ENCODE data around the gene NOTCH3.

NOTCH3 gene

DNA sequence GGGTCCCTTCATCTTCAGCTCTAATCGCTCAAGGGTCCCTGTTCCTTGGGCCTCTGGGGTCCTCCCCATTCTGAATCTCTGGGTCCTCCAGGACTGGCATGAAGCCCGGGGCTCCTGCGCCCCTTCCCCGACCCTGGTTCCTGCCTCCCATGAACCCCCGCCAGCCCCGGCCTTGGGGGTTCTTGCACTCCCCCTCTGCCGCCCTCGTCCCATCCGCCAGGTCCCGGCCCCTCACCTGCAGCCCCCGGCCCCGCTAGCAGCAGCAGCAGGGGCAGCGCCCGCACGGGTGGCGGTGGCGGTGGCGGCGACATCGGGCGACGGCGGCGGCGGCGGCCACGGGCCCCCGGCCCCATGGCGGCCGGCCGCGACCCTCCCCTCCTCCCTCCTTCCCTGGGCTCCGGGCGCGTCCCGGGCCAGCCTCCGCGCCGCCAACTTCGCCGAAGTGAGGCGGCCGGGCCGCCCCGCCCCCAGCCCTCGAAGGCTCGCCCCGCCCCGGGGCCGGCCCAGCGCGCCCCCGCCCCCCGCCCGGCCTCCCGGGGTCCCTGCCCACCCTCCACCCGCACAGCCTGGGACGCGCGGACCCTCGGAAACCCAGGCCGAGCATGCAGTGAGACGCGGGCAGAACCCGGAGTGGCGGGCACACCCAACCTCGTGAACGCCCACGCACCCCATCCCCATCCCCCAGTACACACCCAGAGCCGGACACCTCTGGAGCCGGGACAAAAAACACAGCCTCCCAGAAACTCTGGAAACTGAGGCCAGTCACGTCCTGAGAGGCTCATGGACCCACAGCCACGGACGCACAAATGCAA lies at the start of gene NOTCH3:
Gene NOTCH3 (minus strand): TSS at position 443 of the 812 bp plus-strand sequence. CDS start 90 bp downstream, at position 353.
- peak; percentile 73 for DNase-seq (ENCODE audit: low spot score)

DNA sequence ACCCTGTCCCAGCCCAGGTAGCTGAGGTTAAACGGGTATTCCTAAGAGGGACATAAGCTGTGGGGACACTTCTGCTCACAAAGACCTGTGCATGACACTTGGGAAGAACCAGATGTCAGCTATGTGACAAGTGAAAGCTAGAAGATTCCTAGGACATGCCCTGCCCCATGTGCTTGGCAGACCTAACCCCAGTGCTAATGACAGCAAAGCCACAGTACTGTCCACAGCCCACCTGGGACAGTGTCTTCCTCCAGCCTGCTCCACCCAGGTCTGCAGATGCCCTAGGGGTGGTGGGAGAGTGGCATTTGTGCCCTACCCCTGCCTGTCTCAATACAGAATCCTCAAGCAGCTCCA lies 49.8 kb upstream of the NOTCH3 start:
- DNase-seq (ENCODE audit: low spot score), result no peak

DNA sequence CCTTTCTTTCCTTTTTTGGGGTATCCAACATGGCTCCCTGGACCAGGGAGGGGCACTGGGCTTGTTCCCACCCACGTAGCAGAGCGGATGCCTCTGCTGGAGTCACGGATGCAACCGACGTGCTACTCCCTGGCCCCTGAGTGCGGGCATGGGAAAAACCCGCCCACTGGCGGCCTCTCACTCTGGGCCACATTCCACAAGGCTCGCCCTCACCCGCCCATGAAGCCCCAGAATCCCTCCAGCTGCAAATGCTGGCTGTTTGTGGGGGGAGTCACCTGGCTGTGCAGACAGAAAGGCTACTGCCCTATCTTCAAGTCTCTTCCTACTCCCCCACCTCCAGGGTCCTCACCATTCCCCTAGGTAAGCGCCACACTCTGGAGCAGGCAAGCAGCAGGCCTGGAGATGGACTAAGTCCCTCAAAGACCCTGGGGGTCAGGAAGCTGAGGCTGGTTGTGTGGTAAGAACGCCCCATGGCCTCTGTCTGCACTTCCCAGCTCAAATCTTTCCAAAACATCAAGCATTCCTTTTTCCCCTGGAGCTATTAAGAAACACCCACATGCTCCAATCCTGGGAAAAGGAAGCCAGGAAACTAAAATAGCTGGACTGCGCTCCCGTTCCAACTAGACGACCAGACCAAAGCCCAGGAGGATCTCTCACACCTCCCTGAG lies 49.3 kb upstream of the NOTCH3 start:
- DNase-seq (ENCODE audit: low spot score), result peak; percentile 96

DNA sequence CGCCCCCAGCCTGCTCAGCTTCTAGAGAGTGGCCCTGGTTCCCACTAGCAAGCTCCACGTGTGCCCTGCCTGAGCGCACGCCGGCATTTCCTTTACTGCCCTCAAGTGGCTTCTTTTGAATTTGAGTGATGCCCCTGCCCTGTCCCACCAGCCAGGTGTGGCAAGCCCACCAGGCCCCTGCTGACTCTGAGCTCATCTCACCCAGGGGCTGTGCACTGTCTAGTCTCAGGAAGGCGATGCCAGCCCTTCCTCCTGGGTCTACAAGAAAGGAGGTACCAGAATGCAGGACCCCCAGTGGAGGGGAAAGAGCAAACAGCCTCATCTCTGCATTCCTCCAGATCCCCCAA lies 48.7 kb upstream of the NOTCH3 start:
- no peak for DNase-seq (ENCODE audit: low spot score)

DNA sequence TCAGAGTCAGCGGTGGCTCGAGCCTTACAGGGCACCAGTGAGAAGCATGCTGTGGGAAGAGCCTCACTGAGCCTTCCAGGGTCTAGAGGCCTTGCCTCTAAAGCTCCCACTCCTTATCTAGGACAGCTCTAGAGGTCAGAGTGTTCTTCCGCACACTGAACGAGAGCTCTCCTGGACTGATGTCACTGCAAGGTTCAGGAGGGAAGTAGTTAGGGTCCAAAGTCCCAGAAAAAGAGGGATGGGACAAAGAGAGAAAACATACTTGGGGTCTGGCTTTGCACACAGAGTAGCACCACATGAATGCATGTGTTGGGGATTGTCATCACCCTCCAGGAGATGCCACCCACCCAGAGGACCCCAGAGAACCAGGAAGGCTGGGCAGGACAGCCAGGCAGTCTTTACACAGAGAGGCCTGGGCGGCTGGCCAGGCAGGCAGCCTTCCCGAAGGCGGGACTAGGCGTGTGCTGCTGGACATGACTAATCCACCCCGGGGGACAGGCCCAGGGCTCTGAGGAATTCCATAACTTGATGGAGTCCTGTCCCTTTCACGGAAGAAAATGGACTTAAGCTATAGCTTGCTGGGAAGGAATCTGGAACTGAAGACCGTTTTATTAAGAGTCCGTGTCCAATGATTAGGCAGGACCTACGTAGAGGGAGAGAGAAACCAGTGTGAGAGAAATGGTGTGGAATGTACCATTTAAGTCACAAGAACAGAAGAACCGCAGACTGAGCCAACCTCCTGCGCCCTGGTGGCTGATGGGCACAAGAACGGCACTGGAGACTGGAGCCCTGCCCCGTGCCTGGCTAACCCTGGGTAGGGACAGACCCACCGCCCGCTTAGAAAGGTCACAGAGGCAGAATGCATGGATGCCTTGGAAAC lies 48.1 kb upstream of the NOTCH3 start:
- DNase-seq (ENCODE audit: low spot score), result peak; percentile 95

DNA sequence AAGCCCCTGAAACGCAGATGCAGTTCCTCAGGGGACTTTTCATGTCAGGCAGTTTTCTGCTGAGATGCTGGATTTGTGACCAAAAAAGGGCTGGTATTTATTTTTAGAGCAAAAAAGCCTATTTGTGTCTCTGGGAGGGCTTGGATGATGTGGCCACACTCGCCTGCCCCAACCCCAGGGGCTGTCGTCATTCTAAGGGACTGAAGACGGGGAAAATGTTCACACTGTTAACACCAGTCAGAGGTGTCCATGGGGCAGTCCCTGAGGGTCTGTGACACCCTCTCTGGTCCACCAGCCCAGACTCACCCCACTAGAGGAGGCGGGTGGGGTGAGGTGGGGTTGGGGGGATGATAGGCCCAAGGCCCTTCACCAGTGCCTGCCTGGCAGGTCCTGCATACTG lies 47.3 kb upstream of the NOTCH3 start:
- DNase-seq (ENCODE audit: low spot score), result peak; percentile 91

DNA sequence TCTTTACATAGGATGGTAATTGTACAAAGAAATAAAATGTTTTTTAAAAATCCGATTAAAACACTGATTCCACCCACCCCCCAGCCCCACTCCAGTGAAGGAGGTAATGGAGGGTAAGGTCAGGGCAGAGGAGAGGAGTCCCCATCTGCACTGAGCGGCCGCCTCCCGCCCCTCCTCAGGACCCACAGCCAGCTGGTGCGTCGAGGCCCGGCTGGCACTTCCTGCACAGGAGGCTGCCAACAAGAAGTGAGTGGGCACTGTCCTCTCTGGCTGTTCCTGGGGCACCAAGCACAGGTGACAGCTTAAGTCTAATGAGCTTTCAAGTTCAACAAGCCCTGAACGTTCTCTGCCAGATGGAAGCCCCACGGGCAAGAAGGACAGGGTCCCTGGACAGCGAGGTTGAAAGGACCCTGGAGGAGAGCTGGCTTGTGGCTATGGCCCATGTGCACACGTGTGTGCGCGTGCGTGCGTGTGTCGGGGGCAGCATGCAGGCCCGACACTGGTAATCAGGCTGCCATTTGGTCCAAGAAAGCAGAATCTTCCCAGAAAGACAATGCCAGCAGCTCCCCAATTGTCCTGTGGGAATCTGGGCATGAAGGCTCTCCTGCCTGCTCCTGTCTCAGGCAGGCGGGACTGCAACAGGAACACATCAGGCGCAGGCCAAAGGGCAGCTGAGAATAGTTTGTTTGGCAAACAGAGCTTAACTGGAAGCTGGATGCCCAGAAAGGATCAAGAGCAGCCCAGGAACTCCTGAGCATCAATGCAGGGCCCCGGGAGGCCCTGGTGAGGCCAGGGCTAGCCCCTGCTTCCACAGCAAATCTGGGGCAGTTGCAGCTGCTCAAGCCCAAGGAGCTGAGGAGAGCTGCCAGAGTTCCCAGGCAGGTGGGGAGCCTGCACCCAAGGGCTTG lies 46.6 kb upstream of the NOTCH3 start:
- DNase-seq (ENCODE audit: low spot score), result peak; percentile 59

DNA sequence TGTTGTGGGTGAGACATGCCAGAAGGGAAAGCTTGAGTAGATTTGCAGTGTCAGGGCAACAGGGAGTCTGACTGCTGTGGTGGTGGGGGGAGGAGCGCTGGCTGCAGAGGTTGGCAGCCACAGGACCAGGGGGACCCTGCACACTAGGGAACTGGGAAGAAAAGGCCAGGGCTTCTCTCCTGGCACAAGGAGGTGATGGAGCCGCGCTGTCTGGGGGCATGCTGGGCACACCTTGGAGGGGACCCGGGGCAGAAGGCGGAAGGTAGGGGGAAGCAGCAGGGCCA lies 45.3 kb upstream of the NOTCH3 start:
- DNase-seq (ENCODE audit: low spot score), result peak; percentile 55

DNA sequence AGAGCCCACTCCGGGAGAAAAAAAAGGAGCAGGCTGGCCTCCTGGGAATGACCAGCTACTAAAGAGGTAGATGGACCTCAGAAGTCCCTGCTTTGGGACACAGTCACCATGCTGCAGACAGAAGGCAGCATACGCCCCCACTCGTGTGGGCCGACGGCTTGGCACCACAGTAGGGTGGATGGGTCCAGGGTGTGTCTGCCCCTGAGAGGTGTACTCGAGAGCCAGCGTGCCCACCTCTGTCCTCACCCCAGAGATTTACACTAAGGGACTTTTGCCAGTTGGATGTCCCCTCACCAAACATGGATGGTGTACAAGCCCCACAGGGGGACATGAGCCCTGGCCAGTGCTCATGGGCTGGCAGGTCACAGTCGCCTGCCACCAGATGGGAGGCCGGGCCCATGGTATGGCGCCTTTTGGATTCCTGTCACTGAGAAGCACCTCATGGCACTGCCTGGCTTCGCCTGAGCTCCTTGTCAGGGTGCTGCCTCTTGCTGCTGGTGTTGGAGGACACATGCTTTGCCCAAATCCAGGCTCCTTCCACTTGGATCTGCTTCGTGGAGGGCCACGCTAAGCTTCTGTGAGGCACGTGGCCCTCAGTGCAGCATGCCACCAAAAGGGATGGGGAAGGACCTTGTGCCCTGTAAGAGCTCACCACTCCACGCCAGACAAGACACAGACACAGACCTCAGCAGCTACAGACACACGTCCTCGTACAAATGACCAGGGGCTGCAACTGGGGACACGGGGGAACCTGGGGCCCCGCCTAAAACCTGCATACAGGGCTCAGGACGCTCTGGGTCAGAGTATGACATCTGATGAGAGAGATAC lies 44.8 kb upstream of the NOTCH3 start:
- no peak for DNase-seq (ENCODE audit: low spot score)

DNA sequence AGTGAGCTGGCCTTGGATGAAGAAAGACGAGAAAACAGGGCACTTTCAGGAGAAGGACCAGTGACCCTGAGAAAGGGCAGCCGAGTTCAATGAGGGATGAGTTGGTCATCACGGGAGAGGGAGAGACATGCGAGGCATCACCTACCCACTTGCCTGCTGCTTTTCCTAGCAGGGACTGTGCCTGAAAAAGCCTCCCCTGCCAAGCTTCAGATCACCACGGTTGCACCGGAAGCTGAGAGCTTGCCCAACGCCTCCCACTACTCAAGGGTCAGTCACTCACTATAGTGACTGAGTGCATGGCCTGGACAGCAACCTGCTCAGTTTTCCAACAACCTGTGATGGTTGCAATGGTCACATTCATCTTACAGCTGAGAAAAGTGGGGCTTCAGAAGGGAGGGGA lies 44.0 kb upstream of the NOTCH3 start:
- DNase-seq (ENCODE audit: low spot score), result no peak

DNA sequence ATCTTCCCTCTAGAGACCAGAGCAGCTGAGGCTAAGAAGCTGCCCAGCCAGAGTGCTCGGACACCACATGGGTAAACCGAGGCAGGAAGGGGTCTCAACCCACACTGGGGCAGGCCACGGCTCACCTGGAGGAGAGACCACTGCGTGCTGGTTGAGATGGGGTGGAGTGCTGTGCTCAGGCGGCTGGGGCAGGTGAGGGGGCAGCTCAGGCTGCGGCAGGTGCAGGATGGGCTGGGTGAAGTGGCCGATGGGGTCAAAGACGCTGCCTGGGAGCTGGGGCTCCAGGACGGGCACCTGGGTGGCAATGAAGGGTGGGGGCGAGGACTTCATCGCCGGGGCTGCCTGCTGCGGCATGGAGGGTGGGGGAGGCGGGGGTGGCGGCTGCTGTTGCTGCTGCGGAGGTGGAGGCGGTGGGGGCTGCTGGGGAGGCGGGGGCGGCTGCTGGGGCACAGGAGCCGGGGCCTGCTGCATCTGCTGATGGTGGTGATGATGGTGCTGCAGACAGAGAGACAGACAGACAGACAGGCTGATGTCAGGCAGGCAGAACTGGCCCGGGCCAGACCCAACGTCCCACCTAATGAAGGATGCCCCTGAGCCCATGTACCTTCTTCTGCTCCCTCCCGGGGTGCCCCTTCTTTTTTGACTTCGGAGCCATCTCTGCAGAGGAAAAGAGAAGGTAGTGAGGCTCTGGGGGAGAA lies 43.5 kb upstream of the NOTCH3 start:
- DNase-seq (ENCODE audit: low spot score), result no peak

DNA sequence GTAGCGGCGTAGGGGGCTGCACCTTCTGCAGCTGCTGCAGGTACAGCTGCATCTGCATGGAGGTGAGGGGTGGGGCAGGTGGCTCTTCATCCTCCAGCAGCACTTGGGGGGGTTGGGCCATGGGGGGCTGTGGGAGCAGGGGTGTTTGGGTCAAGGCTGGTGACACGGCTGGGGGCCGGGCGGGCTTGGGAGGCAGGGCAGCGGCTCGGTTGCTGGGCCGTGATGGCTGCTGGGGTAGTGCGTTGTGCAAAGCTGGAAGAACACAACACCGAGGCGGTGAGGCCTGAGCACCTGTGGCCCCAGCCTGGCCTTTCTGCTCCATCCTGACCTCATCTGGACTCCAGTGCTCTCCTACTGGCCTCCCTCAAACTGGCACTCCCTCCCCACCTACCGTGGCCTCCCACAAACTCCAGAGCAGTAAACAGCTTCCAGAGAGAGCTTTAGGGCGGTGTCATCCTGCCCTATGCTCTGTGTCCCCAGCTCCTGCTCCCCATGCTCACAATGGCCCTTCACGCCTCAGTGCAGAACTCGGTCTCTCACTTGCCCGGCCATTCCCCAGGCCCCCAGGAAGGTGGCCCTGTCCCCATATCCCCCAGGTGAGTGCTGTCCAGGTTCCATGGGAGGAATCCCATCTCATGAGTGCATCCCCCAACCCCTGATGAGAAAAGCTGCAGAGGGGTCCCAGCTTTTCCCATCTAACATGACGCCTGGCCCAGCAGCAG lies 42.6 kb upstream of the NOTCH3 start:
- no peak for DNase-seq (ENCODE audit: low spot score)

DNA sequence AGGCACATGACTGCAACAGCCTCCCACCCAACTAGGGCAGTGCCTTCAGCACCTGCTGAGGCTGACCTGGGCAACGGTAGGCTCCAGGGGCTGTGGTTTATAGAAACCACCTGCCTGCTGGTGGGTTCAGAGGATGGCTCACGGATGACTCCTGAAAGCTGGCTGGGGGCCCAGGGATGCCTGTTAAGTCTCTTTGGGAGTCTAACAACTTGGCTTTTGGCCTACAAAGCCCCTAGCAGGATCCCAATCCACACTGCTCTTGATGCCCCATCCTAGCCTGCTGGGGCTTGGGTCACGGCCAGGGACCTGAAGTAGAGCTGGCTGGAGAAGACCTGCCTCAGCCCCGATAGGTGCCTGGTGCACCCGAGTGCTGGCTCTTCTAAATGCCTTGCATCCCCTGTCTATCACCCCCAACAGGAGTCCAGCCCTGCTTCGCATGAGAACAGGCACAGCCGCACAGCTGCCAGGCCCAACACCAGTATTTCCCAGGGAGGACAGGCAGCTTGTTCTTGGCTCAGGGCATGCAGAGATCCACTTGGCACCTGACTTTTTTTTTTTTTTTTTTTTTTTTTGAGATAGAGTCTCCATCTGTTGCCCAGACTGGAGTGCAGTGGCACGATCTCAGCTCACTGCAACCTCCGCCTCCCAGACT lies 40.6 kb upstream of the NOTCH3 start:
- DNase-seq (ENCODE audit: low spot score), result no peak

DNA sequence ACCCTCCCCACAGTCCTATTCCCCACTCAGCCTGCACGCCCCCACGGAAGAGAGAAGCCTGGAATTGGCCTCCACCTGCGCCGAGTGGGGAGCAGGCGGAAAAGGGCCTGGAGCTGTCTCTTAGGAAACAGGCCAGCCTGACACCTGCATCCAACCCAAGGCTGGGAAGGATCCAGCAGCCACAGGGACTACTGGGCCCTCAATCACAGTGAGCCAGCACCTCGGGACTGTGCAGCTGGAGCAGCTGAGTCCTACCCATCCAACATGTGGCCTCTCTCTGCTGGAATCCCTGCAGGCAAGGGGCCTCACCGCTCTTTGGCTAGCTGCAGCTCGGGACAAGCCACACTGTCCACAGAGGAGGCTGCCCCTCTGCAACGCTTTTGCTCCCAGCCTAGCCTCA lies 39.7 kb upstream of the NOTCH3 start:
- DNase-seq (ENCODE audit: low spot score), result no peak

DNA sequence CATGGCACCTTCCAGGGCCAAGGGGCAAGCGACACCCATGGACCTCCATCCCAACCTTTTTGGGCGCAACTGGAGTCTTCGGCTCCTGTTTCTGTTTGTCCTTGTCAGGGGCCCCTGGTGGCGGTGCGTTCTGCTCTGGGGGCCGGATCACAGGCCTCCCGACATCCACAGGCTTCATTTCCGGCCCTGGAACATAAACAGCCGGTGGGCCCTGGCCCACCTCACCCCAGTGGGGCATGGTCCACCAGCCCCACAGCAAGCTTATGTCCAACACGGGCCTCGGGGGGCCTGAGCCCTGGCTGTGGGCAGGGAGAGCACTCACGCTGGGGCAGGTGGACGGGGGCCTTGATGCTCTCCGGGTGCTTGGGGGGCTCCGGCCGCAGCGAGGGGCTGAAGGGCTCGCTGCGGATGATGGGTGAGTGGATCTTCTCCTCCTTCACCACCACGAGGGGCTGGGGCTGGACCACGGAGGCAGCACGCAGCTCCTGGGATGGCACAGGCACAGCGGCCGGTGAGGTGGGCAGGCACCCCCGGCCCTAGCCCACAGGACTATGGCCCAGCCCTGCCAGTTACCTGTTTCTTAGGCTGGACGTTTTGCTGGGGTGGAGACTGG lies 38.6 kb upstream of the NOTCH3 start:
- DNase-seq (ENCODE audit: low spot score), result no peak

DNA sequence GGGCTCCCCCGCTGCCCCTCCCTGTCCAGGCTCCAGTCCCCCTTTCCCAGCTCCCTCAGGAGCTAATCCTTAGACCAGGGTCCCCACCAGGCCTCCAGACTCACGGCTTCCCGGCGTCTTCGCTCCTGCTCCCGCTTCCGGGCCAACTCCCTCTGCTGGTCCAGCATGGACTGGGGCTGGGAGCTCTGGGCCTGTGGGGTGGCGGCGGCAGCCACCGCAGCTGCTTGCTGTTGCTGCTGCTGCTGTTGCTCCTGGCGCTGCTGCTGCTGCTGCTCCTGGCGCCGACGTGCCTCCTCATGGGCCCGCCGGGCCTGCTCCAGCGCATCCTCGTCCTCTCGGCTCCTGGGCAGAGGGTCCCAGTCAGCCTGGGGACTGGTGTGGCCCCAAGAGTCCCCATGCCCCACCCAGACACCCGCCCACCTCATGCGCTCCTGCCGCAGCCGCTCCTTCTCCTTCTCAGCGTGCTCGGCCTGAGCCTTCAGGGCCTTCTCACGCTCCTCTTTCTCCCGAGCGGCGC lies 37.9 kb upstream of the NOTCH3 start:
- no peak for DNase-seq (ENCODE audit: low spot score)

DNA sequence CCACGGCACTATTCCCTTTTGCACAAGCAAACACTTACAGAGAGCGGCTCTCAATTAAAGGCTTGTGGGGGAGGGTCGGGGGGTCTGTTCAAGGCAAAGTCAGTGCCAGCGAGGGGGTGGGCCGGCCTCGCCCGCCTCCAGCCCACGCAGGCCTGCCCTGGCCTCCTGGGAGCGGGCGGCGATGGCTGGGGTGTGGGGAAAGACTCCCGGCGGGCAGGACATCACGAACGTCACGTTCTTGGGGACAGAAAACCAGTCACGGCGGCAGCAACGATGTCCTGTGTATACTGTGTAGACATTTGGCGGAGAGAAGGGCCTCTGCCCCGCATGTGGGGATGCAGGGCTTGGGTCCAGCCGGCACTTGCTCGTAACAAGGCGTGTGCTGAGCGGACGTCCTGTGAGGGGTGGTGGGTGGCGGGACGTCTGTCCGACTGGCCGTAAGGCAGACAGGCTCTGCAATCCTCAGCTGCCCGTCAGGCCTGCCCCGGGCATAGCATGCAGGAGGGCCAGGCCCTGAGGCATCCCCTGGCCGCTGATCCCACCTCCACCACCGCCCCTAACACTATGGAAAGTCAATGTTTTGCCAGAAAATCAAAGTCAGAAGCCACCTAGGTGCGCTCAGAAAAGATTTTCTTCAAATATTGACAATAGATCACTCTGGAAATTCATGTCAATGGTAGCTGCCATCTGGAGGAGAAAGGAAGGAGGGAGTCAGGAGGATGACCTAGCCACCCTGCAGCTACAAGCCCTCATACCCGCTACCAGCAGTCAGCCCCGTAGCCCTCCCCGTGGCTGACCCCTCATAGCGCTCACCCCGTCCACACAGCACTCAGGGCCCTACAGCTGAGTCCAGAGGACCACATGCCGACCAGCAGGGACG lies 37.2 kb upstream of the NOTCH3 start:
- no peak for DNase-seq (ENCODE audit: low spot score)

DNA sequence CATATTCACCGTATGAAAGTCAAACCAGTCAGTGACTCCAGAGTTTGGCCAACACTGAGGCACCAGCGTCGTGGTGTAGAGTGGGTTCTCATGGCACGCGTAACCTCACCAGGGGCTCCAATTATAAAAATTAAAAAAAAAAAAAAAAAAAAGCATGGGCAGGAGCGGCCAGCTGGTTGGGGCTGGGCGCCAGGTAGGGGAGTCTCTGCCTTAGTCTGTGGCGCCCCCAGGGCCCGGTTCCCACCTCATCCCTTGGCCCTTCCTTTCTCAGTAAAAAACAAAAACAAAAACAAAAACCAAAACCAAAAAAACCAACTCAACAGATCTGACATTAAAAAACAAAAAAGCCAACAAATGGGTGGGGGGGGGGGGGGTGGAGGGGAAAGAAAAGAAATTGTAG lies 36.1 kb upstream of the NOTCH3 start:
- DNase-seq (ENCODE audit: low spot score), result no peak
